Dermis blood vessel endothelial cell (primary cell): ENCODE measurements around the gene TMEM33. TPM values are rescaled to one million over a fixed set of nuclear protein-coding genes. Genes with fewer than 3 reads are reported as not detected.
"Not testable (repeated sequence)": the region's sequence is repeated elsewhere in the genome, so short reads cannot be mapped to it uniquely, and the experiment has no call there.

Experiments
- DNase-seq: peaks from one replicate; pipeline ENCODE4 v3.0.0; 2010
- total RNA-seq: library from RNA; depleted of rRNA; stranded (reverse); fragments of >200 nt; gene quantifications from 2 replicates; pipeline ENCODE4 v1.2.3, GENCODE V29; 2014

Gene TMEM33
- 58.2 and 72.3 TPM in 2 replicates for total RNA-seq

- DNase-seq, result peak; percentile 87
Observed at GRCh38 chr4:41934901-41935651, at the start of gene TMEM33. TMEM33 (plus strand) TSS chr4:41935429; CDS start chr4:41935485, 56 bp downstream.

GRCh38 chr4:41885456-41885855 is 49.8 kb upstream of the TMEM33 start:
- DNase-seq, result no peak

- DNase-seq, result no peak
Observed at GRCh38 chr4:41887277-41887676, 48.0 kb upstream of the TMEM33 start.

- peak; percentile 78 for DNase-seq
Observed at GRCh38 chr4:41887821-41888686, 47.2 kb upstream of the TMEM33 start.

- DNase-seq, result no peak
Observed at GRCh38 chr4:41888687-41889074, 46.5 kb upstream of the TMEM33 start.

- DNase-seq, result no peak
Observed at GRCh38 chr4:41889317-41889716, 45.9 kb upstream of the TMEM33 start.

GRCh38 chr4:41890085-41890484 is 45.1 kb upstream of the TMEM33 start:
- no peak for DNase-seq

GRCh38 chr4:41896648-41897047 is 38.6 kb upstream of the TMEM33 start:
- no peak for DNase-seq

- no peak for DNase-seq
Observed at GRCh38 chr4:41897698-41898097, 37.5 kb upstream of the TMEM33 start.

GRCh38 chr4:41909136-41909535 is 26.1 kb upstream of the TMEM33 start:
- not testable (repeated sequence) for DNase-seq

- DNase-seq, result peak; percentile 28
Observed at GRCh38 chr4:41912546-41912945, 22.7 kb upstream of the TMEM33 start.

GRCh38 chr4:41913509-41913908 is 21.7 kb upstream of the TMEM33 start:
- no peak for DNase-seq

GRCh38 chr4:41918278-41918677 is 17.0 kb upstream of the TMEM33 start:
- DNase-seq, result no peak

GRCh38 chr4:41920416-41920815 is 14.8 kb upstream of the TMEM33 start:
- DNase-seq, result not testable (repeated sequence)

- DNase-seq, result no peak
Observed at GRCh38 chr4:41921476-41921875, 13.8 kb upstream of the TMEM33 start.

- DNase-seq, result no peak
Observed at GRCh38 chr4:41927796-41928499, 7.3 kb upstream of the TMEM33 start.

GRCh38 chr4:41930139-41930831 is 4.9 kb upstream of the TMEM33 start:
- DNase-seq, result no peak

GRCh38 chr4:41932988-41933387 is 2.2 kb upstream of the TMEM33 start:
- no peak for DNase-seq

- DNase-seq, result no peak
Observed at GRCh38 chr4:41933997-41934503, 1.2 kb upstream of the TMEM33 start.

GRCh38 chr4:41934514-41934900 is 722 bp upstream of the TMEM33 start:
- DNase-seq, result no peak

- peak; percentile 46 for DNase-seq
Observed at GRCh38 chr4:41935652-41936021, 408 bp downstream of the TMEM33 start.

GRCh38 chr4:41939016-41939626 is 3.9 kb downstream of the TMEM33 start:
- DNase-seq, result no peak
